ENCODE results near the gene HRH4. TPM values are rescaled to one million over a fixed set of nuclear protein-coding genes. Genes with fewer than 3 reads are reported as not detected.

HRH4 gene
- total RNA-seq, 1 experiment from 2014 or later = not detected

- Mint-ChIP-seq H3K9me3 (no peaks in the 10 kb centered on the region; a peak in 1 of 5 replicates), H3K27ac (no peak overlapping the region), H3K27me3 (ENCODE audit: low read depth) (no peaks in the 10 kb centered on the region), H3K4me1 (no peaks in the 10 kb centered on the region), H3K4me3 (no peak overlapping the region), H3K36me3 (ENCODE audit: insufficient read depth in 1 of 3, low read depth in 3 of 3) (no peaks in the 10 kb centered on the region)
- no peaks in the 10 kb centered on the region for H3K79me1 ChIP-seq (ENCODE audit: insufficient read depth, low read depth, low read length, poor library complexity, severe bottlenecking)
- H2BK120ac ChIP-seq (ENCODE audit: low read depth, low read length, poor library complexity, severe bottlenecking) = no peak overlapping the region
- H3K23ac ChIP-seq (ENCODE audit: insufficient read length, low read depth, low read length) = no peak overlapping the region
- no peak overlapping the region for H3K14ac ChIP-seq (ENCODE audit: insufficient read depth, low read length)
- no peak overlapping the region for H2BK20ac ChIP-seq (ENCODE audit: low read depth, low read length, poor library complexity, severe bottlenecking)
- no peak overlapping the region for H4K5ac ChIP-seq (ENCODE audit: insufficient read length, low read depth, low read length)
- H2AFZ ChIP-seq (ENCODE audit: low read length) = no peak overlapping the region
- DNase-seq = no peak
- no peaks in the 10 kb centered on the region for H3K9me3 ChIP-seq (ENCODE audit: control insufficient read depth, low read depth, low read length)
- no peak overlapping the region for H2BK5ac ChIP-seq (ENCODE audit: insufficient read length, low read length)
- no peak overlapping the region for H3K9ac ChIP-seq (ENCODE audit: extremely low read depth, insufficient read length, low read length)
- no peak overlapping the region for H2BK12ac ChIP-seq (ENCODE audit: insufficient read length, low read depth, low read length)
- no peak overlapping the region for H3K56ac ChIP-seq (ENCODE audit: insufficient read length, low read depth, low read length)
- no peak overlapping the region for H3K4me2 ChIP-seq (ENCODE audit: insufficient read depth, insufficient read length, low read length)
- H3K18ac ChIP-seq (ENCODE audit: insufficient read length, low read depth, low read length) = no peak overlapping the region
- H2BK15ac ChIP-seq (ENCODE audit: low read depth, low read length) = no peak overlapping the region
- no peak overlapping the region for H3K4ac ChIP-seq (ENCODE audit: low read depth, low read length)
- no peaks in the 10 kb centered on the region for H3K4me1 ChIP-seq (ENCODE audit: insufficient read depth, low read length)
- H2AK5ac ChIP-seq (ENCODE audit: insufficient read length, low read length) = no peak overlapping the region
- H4K91ac ChIP-seq (ENCODE audit: insufficient read length, low read depth, low read length) = no peak overlapping the region
- no peaks in the 10 kb centered on the region for H3K27me3 ChIP-seq (ENCODE audit: insufficient read depth, low read length)
- no peak for TF ChIP-seq CTCF (conservative IDR thresholded peaks at IDR 0.05)
- no CpG with 5 or more reads among the region's 3 CpGs for WGBS (ENCODE audit: extremely low coverage, insufficient read length, low lambda C conversion rate)
- H4K8ac ChIP-seq (replicated peaks; ENCODE audit: insufficient read length, low read depth, low read length) = no peak overlapping the region
- H3K23me2 ChIP-seq (ENCODE audit: insufficient read length, low read depth, low read length, poor library complexity, severe bottlenecking) = no peaks in the 10 kb centered on the region
- H3T11ph ChIP-seq (ENCODE audit: low read length) = no peak overlapping the region
- no peaks in the 10 kb centered on the region for H4K20me1 ChIP-seq (ENCODE audit: control insufficient read depth, insufficient read depth, insufficient read length)
- no peak overlapping the region for H3K27ac ChIP-seq (ENCODE audit: insufficient read length, low read depth, low read length)
- no peaks in the 10 kb centered on the region for H3K79me2 ChIP-seq (ENCODE audit: insufficient read depth, low read length)
Observed at GRCh38 chr18:24485681-24486080, 25.2 kb downstream of the HRH4 start.

All from H9 (cell line).